OCI-LY3 (cell line): ENCODE data around the gene ST7.

ENCODE experiments used
- H2AFZ ChIP-seq: fragments of 200-600, 300-600 bp; shearing (Covaris generic); 2 replicates; pipeline ENCODE4 v1.6.0; 2014; ENCODE audit warnings: antibody characterized with exemption, low read depth, low read length
- H3K27ac ChIP-seq: fragments of 200-600, 300-600 bp; sonication (generic); 2 replicates; pipeline ENCODE4 v1.5.1; 2014; ENCODE audit warnings: mild to moderate bottlenecking, low read length, moderate library complexity, mixed read lengths
- H3K27me3 ChIP-seq: fragments of 200-600, 300-600 bp; sonication (generic); 2 replicates; pipeline ENCODE4 v1.6.1; 2014; ENCODE audit warnings: low read depth, low read length, mixed read lengths
- H3K36me3 ChIP-seq: fragments of 200-600, 300-600 bp; sonication (generic); replicated peaks from 2 replicates; pipeline ENCODE3; 2014; ENCODE audit warnings: low read depth, low read length, mixed read lengths
- H3K4me1 ChIP-seq: fragments of 300-600, 200-600 bp; sonication (generic); 2 replicates; pipeline ENCODE4 v1.6.1; 2014; ENCODE audit warnings: low read length, mixed read lengths
- H3K4me2 ChIP-seq: fragments of 200-600, 300-600 bp; sonication (generic); 2 replicates; pipeline ENCODE4 v1.6.1; 2014; ENCODE audit warnings: low read length, mixed read lengths
- H3K4me3 ChIP-seq: fragments of 300-600, 200-600 bp; sonication (generic); 2 replicates; pipeline ENCODE4 v1.5.1; 2014; ENCODE audit warnings: antibody characterized with exemption, mild to moderate bottlenecking, low read length, moderate library complexity
- H3K79me2 ChIP-seq: fragments of 300-600, 200-600 bp; shearing (Covaris generic); 2 replicates; pipeline ENCODE4 v1.6.1; 2014; ENCODE audit warnings: mild to moderate bottlenecking, low read length, mixed read lengths
- H3K9ac ChIP-seq: fragments of 300-600, 200-600 bp; shearing (Covaris generic); 2 replicates; pipeline ENCODE4 v1.6.0; 2014; ENCODE audit warnings: mild to moderate bottlenecking, low read length, moderate library complexity
- H3K9me3 ChIP-seq: fragments of 200-600, 300-600 bp; shearing (Covaris generic); 2 replicates; pipeline ENCODE4 v1.6.1; 2014; ENCODE audit warnings: low read length, mixed read lengths; ENCODE audit not compliant: insufficient read depth
- H4K20me1 ChIP-seq: fragments of 200-600, 300-600 bp; sonication (generic); 2 replicates; pipeline ENCODE4 v1.6.1; 2016; ENCODE audit warnings: low read length, mixed read lengths; ENCODE audit not compliant: insufficient read depth
- CTCF ChIP-seq: fragments of 200-600, 300-600 bp; sonication (generic); IDR thresholded peaks from 2 replicates; pipeline ENCODE4 v1.5.1; 2014; ENCODE audit warnings: antibody characterized with exemption, low read length, low read depth
- EZH2phosphoT487 ChIP-seq: fragments of 200-600 bp; shearing (Covaris generic); IDR thresholded peaks from 2 replicates; pipeline ENCODE4 v1.6.1; 2018; ENCODE audit warnings: antibody characterized with exemption, mixed run types, low read depth

ST7 gene

DNA sequence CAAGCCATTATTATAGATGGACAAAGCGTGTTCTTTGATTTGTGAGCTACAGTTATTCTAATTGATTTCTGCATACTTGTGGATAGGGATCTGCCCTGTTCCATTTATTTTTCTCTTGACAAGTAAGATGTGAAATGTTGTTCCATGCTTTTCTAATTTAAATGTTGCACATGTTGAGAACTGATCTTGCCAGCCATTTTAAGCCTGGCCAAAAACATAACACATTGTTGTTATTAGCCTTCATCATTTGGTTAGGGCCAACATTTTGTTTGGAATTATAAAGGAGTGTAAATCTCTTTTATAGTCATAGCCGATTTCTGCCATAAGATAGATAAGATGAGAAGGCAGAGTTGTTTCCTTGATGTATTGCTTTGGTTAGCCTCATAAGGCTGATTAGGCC, 252.6 kb downstream of the ST7 start:
- H2AFZ ChIP-seq, result no peak overlapping the region
- no peaks in the 10 kb centered on the region for H3K27me3 ChIP-seq
- no peak overlapping the region for H3K9ac ChIP-seq
- no peaks in the 10 kb centered on the region for H3K4me1 ChIP-seq
- no peaks in the 10 kb centered on the region for H3K9me3 ChIP-seq
- H3K36me3 ChIP-seq, result peaks cover 30% of the 10 kb centered on the region
- H3K4me2 ChIP-seq, result no peak overlapping the region
- 0 out of 2 replicates have a peak, but pooled peaks cover 5% of the 10 kb centered on the region for H4K20me1 ChIP-seq
- no peak overlapping the region for H3K4me3 ChIP-seq
- no peak for TF ChIP-seq EZH2phosphoT487
- TF ChIP-seq CTCF, result no peak
- H3K79me2 ChIP-seq, result no peaks in the 10 kb centered on the region
- H3K27ac ChIP-seq, result no peak overlapping the region

GRCh38 chr7:117208257-117208656, 255.0 kb downstream of the ST7 start:
- H3K4me1 ChIP-seq, result no peaks in the 10 kb centered on the region
- no peak overlapping the region for H3K27ac ChIP-seq
- no peaks in the 10 kb centered on the region for H3K79me2 ChIP-seq
- peaks cover 39% of the 10 kb centered on the region for H3K36me3 ChIP-seq
- no peaks in the 10 kb centered on the region for H3K9me3 ChIP-seq
- H2AFZ ChIP-seq, result no peak overlapping the region
- 0 out of 2 replicates have a peak, but pooled peaks cover 5% of the 10 kb centered on the region for H4K20me1 ChIP-seq
- H3K9ac ChIP-seq, result no peak overlapping the region
- H3K4me3 ChIP-seq, result no peak overlapping the region
- H3K4me2 ChIP-seq, result no peak overlapping the region
- TF ChIP-seq CTCF (no peak), EZH2phosphoT487 (no peak)
- H3K27me3 ChIP-seq, result no peaks in the 10 kb centered on the region

DNA sequence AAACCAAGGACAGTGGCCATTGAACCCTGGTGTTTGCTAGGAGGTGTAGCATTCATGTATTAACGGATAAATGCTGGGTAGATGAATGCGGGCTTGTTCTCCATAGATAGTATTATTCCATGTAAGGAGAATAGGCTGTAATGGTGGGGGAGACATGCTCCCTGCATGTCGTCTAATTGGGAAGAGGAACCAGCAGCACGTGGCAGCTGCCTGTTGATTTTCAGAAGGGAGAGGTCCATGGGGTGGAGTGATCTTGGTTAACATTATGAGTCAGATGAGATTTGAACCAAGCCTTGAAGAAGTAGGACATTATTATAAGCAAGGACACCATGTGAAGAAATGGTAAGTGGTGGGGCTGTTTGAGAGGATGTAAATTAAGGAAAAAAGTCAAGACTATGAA, 257.1 kb downstream of the ST7 start:
- no peaks in the 10 kb centered on the region for H3K4me1 ChIP-seq
- H3K9ac ChIP-seq, result no peak overlapping the region
- H3K4me3 ChIP-seq, result no peak overlapping the region
- no peaks in the 10 kb centered on the region for H3K79me2 ChIP-seq
- 0 out of 2 replicates have a peak, but pooled peaks cover 9% of the 10 kb centered on the region for H4K20me1 ChIP-seq
- H3K4me2 ChIP-seq, result no peak overlapping the region
- TF ChIP-seq EZH2phosphoT487, result no peak
- H3K27ac ChIP-seq, result no peak overlapping the region
- no peaks in the 10 kb centered on the region for H3K27me3 ChIP-seq
- no peak overlapping the region for H2AFZ ChIP-seq
- no peaks in the 10 kb centered on the region for H3K9me3 ChIP-seq
- H3K36me3 ChIP-seq, result peaks cover 35% of the 10 kb centered on the region

GRCh38 chr7:117210908-117211307, 257.6 kb downstream of the ST7 start:
- Histone ChIP-seq H3K36me3 (peaks cover 37% of the 10 kb centered on the region), H3K79me2 (no peaks in the 10 kb centered on the region), H2AFZ (no peak overlapping the region), H3K4me1 (no peaks in the 10 kb centered on the region), H3K27ac (no peak overlapping the region), H3K4me3 (no peak overlapping the region), H3K27me3 (no peaks in the 10 kb centered on the region), H4K20me1 (peaks cover 9% of the 10 kb centered on the region; the same call in 1 of the 2 replicates), H3K4me2 (no peak overlapping the region), H3K9me3 (no peaks in the 10 kb centered on the region), H3K9ac (no peak overlapping the region)
- no peak for TF ChIP-seq CTCF
- no peak for TF ChIP-seq EZH2phosphoT487
